Trophoblast cell (in vitro differentiated cells and primary cell): Measurements from ENCODE around the gene P2RY12.

Source experiments
- DNase-seq, 2 donors: peaks; one replicate each; pipeline ENCODE4 v3.0.0-alpha.2; 2016
- H2AFZ ChIP-seq: 2 replicates; pipeline ENCODE4 v1.6.1; 2013; ENCODE audit warnings: low read length, moderate library complexity, mild to moderate bottlenecking; ENCODE audit not compliant: insufficient read depth, poor library complexity
- H2AK5ac ChIP-seq: 2 replicates; pipeline ENCODE4 v1.6.1; 2013; ENCODE audit warnings: mild to moderate bottlenecking, low read length
- H2BK120ac ChIP-seq: 2 replicates; pipeline ENCODE4 v1.6.1; 2013; ENCODE audit warnings: low read length, mild to moderate bottlenecking, moderate library complexity; ENCODE audit not compliant: insufficient read depth, poor library complexity
- H2BK12ac ChIP-seq: 2 replicates; pipeline ENCODE4 v1.6.1; 2013; ENCODE audit warnings: mild to moderate bottlenecking, low read length, moderate library complexity
- H2BK5ac ChIP-seq: 2 replicates; pipeline ENCODE4 v1.6.1; 2013; ENCODE audit warnings: low read length, low read depth, moderate library complexity, mild to moderate bottlenecking; ENCODE audit not compliant: poor library complexity
- H3K14ac ChIP-seq: 2 replicates; pipeline ENCODE4 v1.6.1; 2013; ENCODE audit warnings: mild to moderate bottlenecking, low read length
- H3K18ac ChIP-seq: 2 replicates; pipeline ENCODE4 v1.6.1; 2013; ENCODE audit warnings: mild to moderate bottlenecking, low read length
- H3K23ac ChIP-seq: 2 replicates; pipeline ENCODE4 v1.6.1; 2013; ENCODE audit warnings: low read length
- H3K27ac ChIP-seq: 2 replicates; pipeline ENCODE4 v1.5.1; 2013; ENCODE audit warnings: low read depth, mild to moderate bottlenecking, inconsistent platforms, low read length, moderate library complexity
- H3K27me3 ChIP-seq: 2 replicates; pipeline ENCODE4 v1.6.1; 2013; ENCODE audit warnings: inconsistent platforms, mild to moderate bottlenecking, low read length, moderate library complexity; ENCODE audit not compliant: insufficient read depth
- H3K36me3 ChIP-seq, 2 experiments: 1 replicate in 1 of 2; 2 replicates in 1 of 2; pipeline ENCODE4 v1.6.1; 2013; ENCODE audit warnings: low read length in 2 of 2, mild to moderate bottlenecking in 2 of 2, moderate library complexity in 1 of 2; ENCODE audit not compliant: insufficient read depth in 2 of 2, control insufficient read depth in 1 of 2
- H3K4ac ChIP-seq: 2 replicates; pipeline ENCODE4 v1.6.1; 2013; ENCODE audit warnings: low read depth, mild to moderate bottlenecking, low read length, moderate library complexity
- H3K4me1 ChIP-seq, 2 experiments: 1 replicate in 1 of 2; 2 replicates in 1 of 2; pipeline ENCODE4 v1.6.1; 2013; ENCODE audit warnings: low read length in 2 of 2, mild to moderate bottlenecking in 2 of 2, moderate library complexity in 1 of 2; ENCODE audit not compliant: insufficient read depth in 2 of 2, control insufficient read depth in 1 of 2
- H3K4me2 ChIP-seq: 2 replicates; pipeline ENCODE4 v1.6.1; 2013; ENCODE audit warnings: inconsistent platforms, mild to moderate bottlenecking, low read length, moderate library complexity
- H3K4me3 ChIP-seq: 2 replicates; pipeline ENCODE4 v1.5.1; 2013; ENCODE audit warnings: mild to moderate bottlenecking, low read depth, low read length, inconsistent platforms
- H3K79me1 ChIP-seq: one replicate; pipeline ENCODE4 v1.6.1; 2013; ENCODE audit warnings: low read length
- H3K79me2 ChIP-seq: 2 replicates; pipeline ENCODE4 v1.6.1; 2013; ENCODE audit warnings: low read length, mild to moderate bottlenecking; ENCODE audit not compliant: control insufficient read depth, insufficient read depth, poor library complexity
- H3K9ac ChIP-seq: 2 replicates; pipeline ENCODE4 v1.6.1; 2013; ENCODE audit warnings: mild to moderate bottlenecking, low read length
- H3K9me3 ChIP-seq: 2 replicates; pipeline ENCODE4 v1.6.1; 2013; ENCODE audit warnings: low read depth, mild to moderate bottlenecking, control low read depth, inconsistent platforms, low read length; ENCODE audit not compliant: insufficient read depth
- H4K12ac ChIP-seq: 2 replicates; pipeline ENCODE4 v1.6.1; 2013; ENCODE audit warnings: low read depth, mild to moderate bottlenecking, low read length, moderate library complexity
- H4K8ac ChIP-seq: 2 replicates; pipeline ENCODE4 v1.6.1; 2013; ENCODE audit warnings: low read depth, mild to moderate bottlenecking, low read length, moderate library complexity
- H4K91ac ChIP-seq: one replicate; pipeline ENCODE4 v1.6.1; 2013; ENCODE audit warnings: low read depth, mild to moderate bottlenecking, low read length, moderate library complexity
- WGBS: extraction: QIAGEN DNeasy Blood & Tissue Kit; methylation state at CpG from one replicate; pipeline ENCODE4 v1.1.7; 2013; ENCODE audit warnings: missing lambda C conversion rate; ENCODE audit not compliant: insufficient read length, insufficient coverage; ENCODE audit errors: extremely low coverage; 5-methylcytosine and 5-hydroxymethylcytosine counted together

The P2RY12 gene

DNA sequence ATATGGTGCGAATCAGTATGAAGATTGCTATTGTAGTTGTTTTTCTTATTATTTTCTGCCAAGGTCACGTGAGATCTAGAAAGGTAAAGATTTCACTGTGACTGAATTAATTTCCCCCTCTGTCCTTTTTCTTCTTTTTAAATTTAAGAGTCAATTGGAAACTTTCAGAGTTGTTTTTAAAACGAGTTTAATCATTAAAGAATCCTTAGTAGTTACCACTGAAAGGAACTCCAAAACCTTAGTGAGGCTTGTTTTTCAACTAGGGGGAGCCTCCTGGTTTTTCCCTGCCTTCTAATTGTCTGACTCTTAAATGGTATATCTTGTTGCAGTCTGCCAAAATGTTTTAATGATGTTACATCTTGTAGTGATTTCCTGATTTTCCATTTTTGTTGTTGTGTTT, 17.6 kb downstream of the P2RY12 start:
- no peaks in the 10 kb centered on the region for H3K9me3 ChIP-seq
- H3K79me1 ChIP-seq, result no peaks in the 10 kb centered on the region
- no CpG with 5 or more reads among the region's 3 CpGs for WGBS
- no peaks in the 10 kb centered on the region for H3K27me3 ChIP-seq
- no peak overlapping the region for H2BK120ac ChIP-seq
- no peak overlapping the region for H3K14ac ChIP-seq
- no peak overlapping the region for H3K27ac ChIP-seq
- no peak overlapping the region for H4K8ac ChIP-seq
- H2AFZ ChIP-seq, result no peak overlapping the region
- no peak for DNase-seq
- no peak overlapping the region for H3K4me3 ChIP-seq
- no peak overlapping the region for H3K9ac ChIP-seq
- no peak overlapping the region for H4K91ac ChIP-seq
- H3K79me2 ChIP-seq, result no peaks in the 10 kb centered on the region
- no peak overlapping the region for H2AK5ac ChIP-seq
- H2BK12ac ChIP-seq, result no peak overlapping the region
- H3K4me2 ChIP-seq, result no peak overlapping the region
- no peak overlapping the region for H3K23ac ChIP-seq
- H3K36me3 ChIP-seq, result peaks cover 5 to 10% of the 10 kb centered on the region in 2 experiments
- no peaks in the 10 kb centered on the region for H3K4me1 ChIP-seq
- no peak overlapping the region for H4K12ac ChIP-seq
- H3K18ac ChIP-seq, result no peak overlapping the region
- H2BK5ac ChIP-seq, result no peak overlapping the region
- H3K4ac ChIP-seq, result no peak overlapping the region

GRCh38 chr3:151362751-151363174, 21.8 kb downstream of the P2RY12 start:
- peak in 1 of 2 donors; percentile 58 for DNase-seq
- H3K27me3 ChIP-seq, result no peaks in the 10 kb centered on the region
- H2AFZ ChIP-seq, result no peak overlapping the region
- H4K12ac ChIP-seq, result no peak overlapping the region
- H3K9me3 ChIP-seq, result no peaks in the 10 kb centered on the region
- H3K79me1 ChIP-seq, result no peaks in the 10 kb centered on the region
- H3K23ac ChIP-seq, result no peak overlapping the region
- H3K14ac ChIP-seq, result no peak overlapping the region
- H2AK5ac ChIP-seq, result no peak overlapping the region
- no peak overlapping the region for H4K91ac ChIP-seq
- no peak overlapping the region for H3K4me3 ChIP-seq
- no peak overlapping the region for H2BK12ac ChIP-seq
- no peak overlapping the region for H2BK5ac ChIP-seq
- no peaks in the 10 kb centered on the region for H3K79me2 ChIP-seq
- peaks cover 2 to 10% of the 10 kb centered on the region in 2 experiments for H3K36me3 ChIP-seq
- H3K4me2 ChIP-seq, result no peak overlapping the region
- H3K18ac ChIP-seq, result no peak overlapping the region
- no peak overlapping the region for H2BK120ac ChIP-seq
- WGBS, result no CpG with 5 or more reads among the region's 3 CpGs
- no peak overlapping the region for H3K4ac ChIP-seq
- no peak overlapping the region for H3K27ac ChIP-seq
- H3K4me1 ChIP-seq, result no peaks in the 10 kb centered on the region
- no peak overlapping the region for H3K9ac ChIP-seq
- no peak overlapping the region for H4K8ac ChIP-seq

DNA sequence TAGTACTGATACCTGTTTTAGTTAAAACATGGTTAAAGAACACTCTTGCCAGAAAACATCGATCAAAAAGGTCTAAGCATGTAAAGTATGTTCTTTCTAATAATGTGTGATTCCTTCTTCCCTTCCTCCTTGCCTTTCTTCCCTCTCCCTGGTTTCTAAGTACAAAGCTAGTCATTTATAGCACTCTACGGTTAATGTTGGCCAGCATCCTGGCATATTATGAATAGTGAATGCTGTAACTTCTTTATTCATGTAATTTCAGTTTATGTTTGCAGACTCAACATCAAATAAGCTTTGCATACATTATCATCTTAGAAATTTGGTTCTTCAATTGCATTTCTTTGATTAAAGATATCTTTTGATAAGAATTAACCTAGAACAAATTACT, 27.1 kb downstream of the P2RY12 start:
- Histone ChIP-seq H2BK120ac (no peak overlapping the region), H2AFZ (no peak overlapping the region), H3K27me3 (no peaks in the 10 kb centered on the region), H2AK5ac (no peak overlapping the region), H3K23ac (no peak overlapping the region), H3K27ac (no peak overlapping the region), H3K4ac (no peak overlapping the region), H3K36me3 (peaks cover 0 to 12% of the 10 kb centered on the region in 2 experiments), H4K8ac (no peak overlapping the region), H4K12ac (no peak overlapping the region), H3K79me2 (no peaks in the 10 kb centered on the region), H3K79me1 (no peaks in the 10 kb centered on the region), H3K4me3 (no peak overlapping the region), H3K4me2 (no peak overlapping the region), H3K9me3 (no peaks in the 10 kb centered on the region), H2BK12ac (no peak overlapping the region), H3K18ac (no peak overlapping the region), H3K9ac (no peak overlapping the region), H3K14ac (no peak overlapping the region), H3K4me1 (no peaks in the 10 kb centered on the region), H4K91ac (no peak overlapping the region), H2BK5ac (no peak overlapping the region)
- no CpG with 5 or more reads among the region's 2 CpGs for WGBS
- no peak for DNase-seq

GRCh38 chr3:151356794-151357462, 27.6 kb downstream of the P2RY12 start:
- no peak overlapping the region for H3K18ac ChIP-seq
- no peaks in the 10 kb centered on the region for H3K79me2 ChIP-seq
- no peak overlapping the region for H4K8ac ChIP-seq
- no peaks in the 10 kb centered on the region for H3K79me1 ChIP-seq
- no peak overlapping the region for H4K12ac ChIP-seq
- no peaks in the 10 kb centered on the region for H3K9me3 ChIP-seq
- H3K4me2 ChIP-seq, result no peak overlapping the region
- no peak overlapping the region for H2BK120ac ChIP-seq
- H3K9ac ChIP-seq, result no peak overlapping the region
- no peaks in the 10 kb centered on the region for H3K4me1 ChIP-seq
- H3K27ac ChIP-seq, result no peak overlapping the region
- H2AFZ ChIP-seq, result no peak overlapping the region
- no CpG with 5 or more reads among the region's 2 CpGs for WGBS
- no peak overlapping the region for H4K91ac ChIP-seq
- H3K27me3 ChIP-seq, result no peaks in the 10 kb centered on the region
- no peak for DNase-seq
- no peak overlapping the region for H3K14ac ChIP-seq
- H3K4ac ChIP-seq, result no peak overlapping the region
- H2BK5ac ChIP-seq, result no peak overlapping the region
- no peak overlapping the region for H2AK5ac ChIP-seq
- H3K36me3 ChIP-seq, result peaks cover 0 to 8% of the 10 kb centered on the region in 2 experiments
- no peak overlapping the region for H3K4me3 ChIP-seq
- H3K23ac ChIP-seq, result no peak overlapping the region
- H2BK12ac ChIP-seq, result no peak overlapping the region
